Lung (tissue), 12 donors: ENCODE measurements around the gene KRT80. TPM values are rescaled to one million over a fixed set of nuclear protein-coding genes. Genes with fewer than 3 reads are reported as not detected.

ENCODE experiments used
- ATAC-seq: fragments of 200-7000 bp; cut with Tn5 transposase; one replicate; pipeline ENCODE4 v1.9.1; 2020; ENCODE audit warnings: moderate number of reproducible peaks; ENCODE audit not compliant: insufficient read depth, low FRiP score
- DNase-seq, 3 donors: peaks; one replicate each; pipeline ENCODE4 v3.0.0-alpha.2; 2013 to 2017
- H3K27ac ChIP-seq, 2 donors: one replicate each; pipeline ENCODE4 v1.5.1; 2013; ENCODE audit warnings: mild to moderate bottlenecking in 2 of 2, moderate library complexity in 2 of 2, control low read depth in 1 of 2, inconsistent platforms in 1 of 2, low read depth in 1 of 2, low read length in 1 of 2
- H3K27me3 ChIP-seq, 3 donors: one replicate each; pipeline ENCODE4 v1.5.1; 2013; ENCODE audit warnings: low read length in 2 of 3; ENCODE audit not compliant: control insufficient read depth in 3 of 3, insufficient read depth in 3 of 3
- H3K36me3 ChIP-seq, 4 donors: one replicate each; pipeline ENCODE4 v1.5.1; 2013; ENCODE audit warnings: low read length in 4 of 4, mild to moderate bottlenecking in 1 of 4, moderate library complexity in 1 of 4; ENCODE audit not compliant: control insufficient read depth in 4 of 4, insufficient read depth in 4 of 4
- H3K4me1 ChIP-seq, 5 donors: one replicate each; pipeline ENCODE4 v1.5.1; 2013; ENCODE audit warnings: low read length in 5 of 5, mild to moderate bottlenecking in 2 of 5, moderate library complexity in 1 of 5; ENCODE audit not compliant: control insufficient read depth in 5 of 5, insufficient read depth in 5 of 5
- H3K4me3 ChIP-seq: one replicate; pipeline ENCODE4 v1.5.1; 2013; ENCODE audit warnings: mild to moderate bottlenecking, control low read depth, moderate library complexity
- H3K9ac ChIP-seq, 2 donors: one replicate each; pipeline ENCODE4 v1.5.1; 2013; ENCODE audit warnings: low read length in 2 of 2, control low read depth in 1 of 2; ENCODE audit not compliant: insufficient read depth in 1 of 2
- H3K9me3 ChIP-seq, 4 donors: one replicate each; pipeline ENCODE4 v1.5.1; 2013; ENCODE audit warnings: low read length in 3 of 4, mild to moderate bottlenecking in 1 of 4, moderate library complexity in 1 of 4; ENCODE audit not compliant: control insufficient read depth in 4 of 4, insufficient read depth in 3 of 4
- WGBS, 2 donors: extraction: QIAGEN DNeasy Blood & Tissue Kit; methylation state at CpG; one replicate each; pipeline ENCODE4 v1.1.7; 2013; 5-methylcytosine and 5-hydroxymethylcytosine counted together
- polyA plus RNA-seq, 2 donors: library from polyadenylated mRNA; stranded (reverse); fragments of 200-250 nt; gene quantifications; one replicate each; pipeline ENCODE4 v1.2.1, GENCODE V29; 2013
- total RNA-seq, 2 donors: library from RNA; depleted of rRNA in 1 of 2; stranded (reverse); fragments of >200 nt in 1 of 2; gene quantifications; one replicate each; pipeline ENCODE4 v1.2.1, GENCODE V29; 2014 to 2021
- TF ChIP-seq, protein P1 (sequence below): IDR thresholded peaks from 2 replicates; pipeline ENCODE4 v1.5.1; 2012; ENCODE audit warnings: mild to moderate bottlenecking; ENCODE audit errors: control extremely low read depth, extremely low read depth
- donor health status: control.
- donor health status: control.
- donor health status: Bipolar disorder and iron deficiency.
- donor health status: healthy.
- donor health status: DM: yes; HTN: yes; CAD: no.

The KRT80 gene
- total and polyA plus RNA-seq, 4 donors, result 1.8 to 15.5 (median 8.6) TPM

DNA sequence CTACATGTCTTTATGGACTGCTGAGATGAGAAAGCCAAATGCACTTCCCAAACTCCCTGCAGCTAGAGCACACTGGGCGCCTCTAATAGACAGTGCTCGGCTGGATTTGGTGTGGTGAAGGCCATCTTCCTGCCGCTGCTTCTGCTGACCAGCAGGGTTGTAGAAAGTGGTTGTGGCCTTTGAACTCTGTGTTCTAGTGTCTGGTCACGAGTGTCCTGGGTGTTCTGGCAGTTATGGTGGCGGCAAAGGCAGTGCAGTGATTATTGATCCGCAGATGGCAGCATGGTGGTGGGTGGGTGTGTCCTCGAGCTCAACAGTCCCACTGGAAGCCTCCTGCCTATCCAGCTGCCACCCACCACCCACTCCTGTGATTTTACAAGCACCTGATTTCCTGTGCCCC lies 68.9 kb downstream of the KRT80 start:
- WGBS, 2 donors, result 91 to 95% methylated on average over 7 of the region's 7 CpGs
- peaks cover 0 to 16% (median 6%) of the 10 kb centered on the region in 5 donors for H3K4me1 ChIP-seq
- no peak for ATAC-seq

DNA sequence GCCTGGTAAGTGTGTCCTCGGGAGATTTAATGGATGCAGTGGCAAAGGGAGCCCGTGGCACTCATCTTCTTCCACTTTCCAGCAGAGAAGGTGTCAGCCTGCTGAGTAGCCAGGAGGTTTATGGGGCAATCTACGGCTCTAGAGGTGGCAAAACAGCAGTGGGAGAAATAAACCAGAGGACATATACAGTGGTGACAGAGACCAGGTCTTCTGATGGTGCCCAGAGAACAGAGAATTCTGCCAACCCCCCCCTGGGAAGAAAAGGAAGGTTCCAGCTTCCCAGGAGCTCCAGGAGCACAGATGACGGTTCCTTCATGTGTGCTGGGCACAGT lies 69.3 kb downstream of the KRT80 start:
- 79 to 88% methylated on average over 4 of the region's 4 CpGs for WGBS, 2 donors
- ATAC-seq, result no peak
- H3K27ac ChIP-seq, result no peak overlapping the region
- no peak overlapping the region for H3K4me3 ChIP-seq
- TF ChIP-seq, protein P1, sequence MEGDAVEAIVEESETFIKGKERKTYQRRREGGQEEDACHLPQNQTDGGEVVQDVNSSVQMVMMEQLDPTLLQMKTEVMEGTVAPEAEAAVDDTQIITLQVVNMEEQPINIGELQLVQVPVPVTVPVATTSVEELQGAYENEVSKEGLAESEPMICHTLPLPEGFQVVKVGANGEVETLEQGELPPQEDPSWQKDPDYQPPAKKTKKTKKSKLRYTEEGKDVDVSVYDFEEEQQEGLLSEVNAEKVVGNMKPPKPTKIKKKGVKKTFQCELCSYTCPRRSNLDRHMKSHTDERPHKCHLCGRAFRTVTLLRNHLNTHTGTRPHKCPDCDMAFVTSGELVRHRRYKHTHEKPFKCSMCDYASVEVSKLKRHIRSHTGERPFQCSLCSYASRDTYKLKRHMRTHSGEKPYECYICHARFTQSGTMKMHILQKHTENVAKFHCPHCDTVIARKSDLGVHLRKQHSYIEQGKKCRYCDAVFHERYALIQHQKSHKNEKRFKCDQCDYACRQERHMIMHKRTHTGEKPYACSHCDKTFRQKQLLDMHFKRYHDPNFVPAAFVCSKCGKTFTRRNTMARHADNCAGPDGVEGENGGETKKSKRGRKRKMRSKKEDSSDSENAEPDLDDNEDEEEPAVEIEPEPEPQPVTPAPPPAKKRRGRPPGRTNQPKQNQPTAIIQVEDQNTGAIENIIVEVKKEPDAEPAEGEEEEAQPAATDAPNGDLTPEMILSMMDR, result no peak
- no peaks in the 10 kb centered on the region for H3K9me3 ChIP-seq
- no peaks in the 10 kb centered on the region for H3K36me3 ChIP-seq
- H3K27me3 ChIP-seq, result no peaks in the 10 kb centered on the region
- DNase-seq, result no peak
- H3K4me1 ChIP-seq, result peaks cover 0 to 16% (median 6%) of the 10 kb centered on the region in 5 donors
- H3K9ac ChIP-seq, result no peak overlapping the region

More for the DNA sequence above, 68.9 kb downstream of the KRT80 start:
- no peak for DNase-seq
- H3K4me3 ChIP-seq, result no peak overlapping the region
- H3K27ac ChIP-seq, result no peak overlapping the region
- H3K36me3 ChIP-seq, result no peaks in the 10 kb centered on the region
- H3K9ac ChIP-seq, result no peak overlapping the region
- TF ChIP-seq, protein P1, result no peak
- H3K9me3 ChIP-seq, result no peaks in the 10 kb centered on the region
- H3K27me3 ChIP-seq, result no peaks in the 10 kb centered on the region

DNA sequence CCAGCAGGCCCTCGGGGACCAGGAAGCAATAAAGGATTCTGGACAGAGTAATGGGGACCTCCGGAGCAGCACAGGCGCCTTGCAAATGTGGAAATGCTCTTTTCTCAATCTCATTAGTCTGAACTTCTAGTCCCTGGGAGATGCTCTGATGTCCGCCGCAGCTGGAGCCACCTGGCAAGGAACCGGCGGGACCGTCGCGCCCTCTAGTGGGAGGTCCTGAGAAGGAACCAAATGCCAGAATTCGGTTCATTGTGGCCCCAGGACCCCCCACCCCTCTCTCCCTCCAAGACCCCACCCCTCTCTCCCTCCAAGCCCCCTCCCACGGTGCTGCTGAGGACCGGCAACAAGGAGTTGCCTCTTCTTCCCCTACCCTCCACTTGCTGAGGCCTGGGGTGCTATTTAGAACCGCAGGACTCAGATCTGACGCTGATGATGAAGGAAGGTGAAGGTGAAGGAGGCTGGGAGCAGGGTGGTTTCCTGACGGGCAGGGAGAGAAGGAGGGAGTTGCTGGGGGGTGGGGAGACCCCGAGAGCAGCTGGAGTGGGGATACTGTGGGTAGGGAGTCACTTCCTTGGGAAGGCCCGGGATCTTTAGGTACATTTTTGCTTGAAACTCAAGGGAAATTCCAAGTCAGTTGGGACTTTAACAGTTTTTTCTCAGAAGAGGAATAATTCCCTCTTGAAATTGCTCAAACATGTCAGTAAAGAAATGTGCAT lies 69.8 kb downstream of the KRT80 start:
- WGBS, 2 donors, result 17% methylated on average over 18 of the region's 18 CpGs
- Histone ChIP-seq H3K9ac (no peak overlapping the region), H3K27ac (no peak overlapping the region), H3K36me3 (no peaks in the 10 kb centered on the region), H3K9me3 (no peaks in the 10 kb centered on the region), H3K4me1 (peaks cover 0 to 15% (median 6%) of the 10 kb centered on the region in 5 donors), H3K27me3 (no peaks in the 10 kb centered on the region), H3K4me3 (no peak overlapping the region)
- TF ChIP-seq, protein P1, result peak; percentile 46
- DNase-seq (peak; percentile 88 to 91 (median 91)), ATAC-seq (no peak)
